Tibial artery (tissue), 4 donors: ENCODE results near the gene AANAT.

Source experiments
- DNase-seq, 2 donors: peaks; one replicate each; pipeline ENCODE4 v3.0.0-alpha.2; 2019
- H3K27ac ChIP-seq, 2 donors: fragments of 200-600 bp; sonication (generic) in 1 of 2; 1 replicate in 1 of 2; 2 replicates in 1 of 2; pipeline ENCODE4 v1.5.1; 2018 to 2019; ENCODE audit warnings: mild to moderate bottlenecking in 1 of 2
- H3K27me3 ChIP-seq, 2 donors: fragments of 200-600 bp; sonication (generic) in 1 of 2; one replicate each; pipeline versions ENCODE4 v1.5.1 to v1.6.0; 2016 to 2019
- H3K36me3 ChIP-seq, 3 donors: fragments of 200-600 bp; sonication (generic) in 2 of 3; one replicate each; pipeline ENCODE4 v1.5.1; 2016 to 2019; ENCODE audit warnings: mild to moderate bottlenecking in 2 of 3
- H3K4me1 ChIP-seq, 4 donors: fragments of 200-600 bp; sonication (generic) in 2 of 4; 1 replicate in 3 of 4; 2 replicates in 1 of 4; pipeline ENCODE4 v1.5.1; 2016 to 2019
- H3K4me3 ChIP-seq, 2 donors: fragments of 200-600 bp; sonication (generic) in 1 of 2; 1 replicate in 1 of 2; 2 replicates in 1 of 2; pipeline ENCODE4 v1.5.1; 2018 to 2019; ENCODE audit warnings: mild to moderate bottlenecking in 2 of 2
- H3K9me3 ChIP-seq, 3 donors: fragments of 200-600 bp; sonication (generic) in 1 of 3; one replicate each; pipeline ENCODE4 v1.5.1; 2016 to 2019
- CTCF ChIP-seq, 2 experiments: fragments of 200-600 bp in 1 of 2; fragments of 450-650 bp in 1 of 2; IDR thresholded peaks; one replicate each; pipeline ENCODE4 v1.5.1; 2017 to 2019; ENCODE audit warnings: antibody characterized with exemption in 2 of 2, mild to moderate bottlenecking in 1 of 2, moderate library complexity in 1 of 2
- intact Hi-C: fragments of 100-400 bp; cut with DNase I; formaldehyde crosslinking; loops from one replicate; pipeline ENCODE4 v1.15.0; 2023; ENCODE audit warnings: low total_unique reads

The AANAT gene

DNA sequence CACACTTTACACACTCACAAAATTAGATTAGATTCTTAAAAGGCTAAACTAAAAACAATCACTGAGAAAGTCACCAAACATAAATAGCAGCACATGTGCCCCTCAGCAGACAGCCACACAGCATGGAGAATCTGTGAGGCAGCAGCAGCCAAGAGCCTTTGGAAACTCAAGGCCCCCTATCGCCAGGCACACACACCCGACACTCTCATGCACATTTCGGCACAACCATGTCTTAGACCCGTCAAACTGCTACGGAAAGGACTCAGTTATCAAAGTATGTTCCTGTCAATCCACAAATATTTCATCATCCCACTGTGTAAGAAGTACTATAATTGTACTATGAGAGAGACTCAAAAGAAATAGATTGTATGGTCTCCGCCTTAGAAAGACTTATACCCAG is 35.4 kb upstream of the AANAT start:
- peaks cover 0 to 11% (median 4%) of the 10 kb centered on the region in 4 donors for H3K4me1 ChIP-seq
- no peaks in the 10 kb centered on the region for H3K36me3 ChIP-seq
- no peak overlapping the region for H3K27ac ChIP-seq
- no peaks in the 10 kb centered on the region for H3K27me3 ChIP-seq
- no peak overlapping the region for H3K4me3 ChIP-seq
- intact Hi-C loops = no loop called here
- no peak for TF ChIP-seq CTCF (IDR thresholded peaks at IDR 0.05)
- DNase-seq = peak in 1 of 2 donors; percentile 3
- H3K9me3 ChIP-seq = no peaks in the 10 kb centered on the region

GRCh38 chr17:76432712-76433336 is 34.6 kb upstream of the AANAT start:
- Histone ChIP-seq H3K27me3 (no peaks in the 10 kb centered on the region), H3K27ac (no peak overlapping the region), H3K4me3 (no peak overlapping the region), H3K36me3 (no peaks in the 10 kb centered on the region), H3K4me1 (peaks cover 0 to 5% (median 1%) of the 10 kb centered on the region in 4 donors), H3K9me3 (no peaks in the 10 kb centered on the region)
- DNase-seq = no peak
- intact Hi-C loops = no loop called here
- TF ChIP-seq CTCF (IDR thresholded peaks at IDR 0.05) = peak; percentile 5 to 8

GRCh38 chr17:76433693-76434092 is 33.7 kb upstream of the AANAT start:
- TF ChIP-seq CTCF (IDR thresholded peaks at IDR 0.05) = no peak
- Histone ChIP-seq H3K9me3 (no peaks in the 10 kb centered on the region), H3K4me1 (no peaks in the 10 kb centered on the region), H3K4me3 (no peak overlapping the region), H3K27ac (no peak overlapping the region), H3K36me3 (no peaks in the 10 kb centered on the region), H3K27me3 (no peaks in the 10 kb centered on the region)
- intact Hi-C loops = no loop called here
- peak in 1 of 2 donors; percentile 16 for DNase-seq

DNA sequence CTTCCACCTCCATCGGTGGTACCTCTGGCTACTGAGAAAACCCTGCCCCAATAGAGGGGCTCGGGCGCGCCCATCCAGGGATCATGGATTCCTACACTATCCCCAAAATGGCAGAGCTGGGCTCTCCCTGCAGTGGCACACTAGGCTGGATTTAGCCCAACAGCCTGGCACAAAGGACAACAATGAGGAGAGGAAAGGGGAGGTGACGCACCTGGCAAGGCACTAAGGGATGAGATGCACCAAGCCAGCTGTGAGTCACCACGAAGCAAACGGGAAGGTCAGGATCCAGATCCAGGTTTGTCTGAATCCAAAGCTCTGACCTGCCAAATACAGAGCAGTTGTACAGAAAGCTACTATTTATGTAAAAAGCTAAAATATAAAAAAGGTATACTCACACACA is 32.5 kb upstream of the AANAT start:
- Histone ChIP-seq H3K27me3 (no peaks in the 10 kb centered on the region), H3K4me1 (no peaks in the 10 kb centered on the region), H3K4me3 (no peak overlapping the region), H3K36me3 (no peaks in the 10 kb centered on the region), H3K27ac (no peak overlapping the region), H3K9me3 (no peaks in the 10 kb centered on the region)
- TF ChIP-seq CTCF (IDR thresholded peaks at IDR 0.05) = no peak
- intact Hi-C loops = no loop called here
- DNase-seq = peak in 1 of 2 donors; percentile 43

DNA sequence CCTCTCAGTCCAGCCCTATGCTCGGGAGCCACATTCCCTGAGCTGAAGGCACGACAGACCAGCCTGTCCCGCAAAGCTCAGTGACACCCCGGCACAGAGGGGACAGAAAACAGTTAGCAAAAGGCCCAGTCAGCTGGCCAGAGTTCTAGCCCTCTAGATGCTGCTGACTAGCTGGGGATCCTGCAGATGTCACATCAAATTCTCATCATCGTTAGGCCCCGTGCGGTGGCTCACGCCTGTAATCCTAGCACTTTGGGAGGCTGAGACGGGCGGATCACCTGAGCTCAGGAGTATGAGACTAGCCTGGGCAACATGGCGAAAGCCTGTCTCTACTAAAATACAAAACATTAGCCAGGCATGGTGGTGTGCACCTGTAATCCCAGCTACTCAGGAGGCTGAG is 31.7 kb upstream of the AANAT start:
- TF ChIP-seq CTCF (IDR thresholded peaks at IDR 0.05) = no peak
- peak in 1 of 2 donors; percentile 31 for DNase-seq
- Histone ChIP-seq H3K27ac (no peak overlapping the region), H3K36me3 (no peaks in the 10 kb centered on the region), H3K4me1 (no peaks in the 10 kb centered on the region), H3K27me3 (no peaks in the 10 kb centered on the region), H3K4me3 (no peak overlapping the region), H3K9me3 (no peaks in the 10 kb centered on the region)
- intact Hi-C loops = no loop called here
